ENCODE results near the gene PLSCR4.

DNA sequence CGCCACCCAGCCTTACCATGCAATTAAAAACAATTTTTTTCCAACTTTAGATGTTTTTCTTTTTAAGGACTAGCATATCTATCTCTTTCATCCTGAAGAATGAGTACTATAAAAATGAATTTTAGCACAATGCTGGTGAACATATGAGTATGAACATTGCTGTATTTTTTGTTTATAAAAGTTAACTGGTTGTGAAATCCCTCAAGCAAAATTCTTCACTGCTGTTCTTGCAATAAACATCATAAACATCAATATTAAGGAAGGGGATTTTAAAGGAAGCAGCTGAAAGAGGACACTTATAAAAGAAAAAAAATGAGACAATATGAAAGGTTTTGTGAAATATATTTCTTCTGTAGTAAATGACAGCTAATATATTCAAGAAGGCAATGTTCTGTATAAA is 3.0 kb downstream of the PLSCR4 start:
- TF ChIP-seq, protein P1, sequence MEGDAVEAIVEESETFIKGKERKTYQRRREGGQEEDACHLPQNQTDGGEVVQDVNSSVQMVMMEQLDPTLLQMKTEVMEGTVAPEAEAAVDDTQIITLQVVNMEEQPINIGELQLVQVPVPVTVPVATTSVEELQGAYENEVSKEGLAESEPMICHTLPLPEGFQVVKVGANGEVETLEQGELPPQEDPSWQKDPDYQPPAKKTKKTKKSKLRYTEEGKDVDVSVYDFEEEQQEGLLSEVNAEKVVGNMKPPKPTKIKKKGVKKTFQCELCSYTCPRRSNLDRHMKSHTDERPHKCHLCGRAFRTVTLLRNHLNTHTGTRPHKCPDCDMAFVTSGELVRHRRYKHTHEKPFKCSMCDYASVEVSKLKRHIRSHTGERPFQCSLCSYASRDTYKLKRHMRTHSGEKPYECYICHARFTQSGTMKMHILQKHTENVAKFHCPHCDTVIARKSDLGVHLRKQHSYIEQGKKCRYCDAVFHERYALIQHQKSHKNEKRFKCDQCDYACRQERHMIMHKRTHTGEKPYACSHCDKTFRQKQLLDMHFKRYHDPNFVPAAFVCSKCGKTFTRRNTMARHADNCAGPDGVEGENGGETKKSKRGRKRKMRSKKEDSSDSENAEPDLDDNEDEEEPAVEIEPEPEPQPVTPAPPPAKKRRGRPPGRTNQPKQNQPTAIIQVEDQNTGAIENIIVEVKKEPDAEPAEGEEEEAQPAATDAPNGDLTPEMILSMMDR (IDR thresholded peaks at IDR 0.05) = no peak
- TF ChIP-seq POLR2A (IDR thresholded peaks at IDR 0.05) (no peak), POLR2AphosphoS5 (IDR thresholded peaks at IDR 0.05) (no peak), EP300 (IDR thresholded peaks at IDR 0.05) (no peak)
